Ovary (tissue), 3 donors: ENCODE data around the gene FLVCR2.

Source experiments
- CTCF ChIP-seq, 3 donors: fragments of 450-650 bp in 2 of 3; fragments of 200-600 bp in 1 of 3; IDR thresholded peaks; one replicate each; pipeline versions ENCODE4 v1.5.1 to v1.8.0; 2016 to 2022; ENCODE audit warnings: antibody characterized with exemption in 3 of 3, mild to moderate bottlenecking in 1 of 3
- EP300 ChIP-seq: sonication (generic); formaldehyde crosslinking; IDR thresholded peaks from one replicate; pipeline ENCODE4 v1.6.1; 2017; ENCODE audit warnings: antibody characterized with exemption
- POLR2A ChIP-seq: fragments of 450-650 bp; IDR thresholded peaks from one replicate; pipeline ENCODE4 v1.6.1; 2017; ENCODE audit warnings: antibody characterized with exemption, mild to moderate bottlenecking, moderate library complexity
- donor health status: DM: no; HTN: no; CAD: no.

- no peak for TF ChIP-seq POLR2A
- TF ChIP-seq EP300: no peak
- no peak for TF ChIP-seq CTCF (IDR thresholded peaks at IDR 0.05)
These were observed 72.0 kb downstream of the FLVCR2 start for GRCh38 chr14:75650253-75651058.
